ENCODE data around the gene GRM1. TPM values are rescaled to one million over a fixed set of nuclear protein-coding genes. Genes with fewer than 3 reads are reported as not detected.

GRM1 gene
- total and polyA plus RNA-seq, 2 experiments from 2014 or later: 0.29 to 0.63 TPM

DNA sequence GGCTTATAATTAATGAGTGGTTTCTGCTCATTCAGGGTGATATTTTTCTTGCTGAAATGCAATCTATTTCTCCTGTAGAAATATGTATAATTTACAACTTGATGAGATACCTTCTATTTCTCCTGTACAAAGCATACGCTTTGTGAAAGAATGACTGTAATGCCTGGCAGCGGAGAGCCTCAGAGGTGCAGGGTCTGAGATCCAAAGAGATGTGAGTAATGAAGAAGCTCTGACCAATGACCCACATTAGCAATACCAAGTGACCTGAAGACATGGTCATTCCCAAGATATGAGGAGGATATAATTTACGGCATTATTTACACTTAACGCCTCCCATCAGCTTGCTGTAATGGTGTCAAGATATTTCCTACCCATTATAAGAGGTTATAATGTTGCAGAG, 416.4 kb downstream of the GRM1 start:
- H3F3A ChIP-seq (replicated peaks; ENCODE audit: low read depth): no peaks in the 10 kb centered on the region
- no peak for ATAC-seq
- H3K79me2 ChIP-seq (replicated peaks; ENCODE audit: insufficient read depth): no peaks in the 10 kb centered on the region
- no peaks in the 10 kb centered on the region for H3K4me1 ChIP-seq (ENCODE audit: insufficient read depth)
- no peak overlapping the region for H2AFZ ChIP-seq
- Mint-ChIP-seq H3K4me3 (no peak overlapping the region), H3K36me3 (ENCODE audit: low read depth) (peaks cover 6% of the 10 kb centered on the region), H3K4me1 (0 out of 3 replicates have a peak, but pooled peaks cover 6% of the 10 kb centered on the region), H3K27me3 (ENCODE audit: insufficient read depth, low read depth, poor library complexity) (peaks cover 1% of the 10 kb centered on the region), H3K9me3 (peaks cover 13% of the 10 kb centered on the region; the same call in 2 of the 3 replicates), H3K27ac (no peak overlapping the region)
- TF ChIP-seq CREB1 (CRISPR knock-in tag; IDR thresholded peaks at IDR 0.05; ENCODE audit: low read depth) (no peak), ZNF114 (CRISPR knock-in tag; IDR thresholded peaks at IDR 0.05) (no peak), NANOG (IDR thresholded peaks at IDR 0.05; ENCODE audit: borderline replicate concordance) (no peak), ETS1 (IDR thresholded peaks at IDR 0.05) (no peak), EZH2phosphoT487 (IDR thresholded peaks at IDR 0.05; ENCODE audit: unreplicated experiment) (no peak), REST (IDR thresholded peaks at IDR 0.05; ENCODE audit: unreplicated experiment) (no peak), EZH2 (IDR thresholded peaks at IDR 0.05; ENCODE audit: low read depth, unreplicated experiment) (no peak), ZNF462 (CRISPR knock-in tag; IDR thresholded peaks at IDR 0.05) (no peak), JUNB (IDR thresholded peaks at IDR 0.05; ENCODE audit: unreplicated experiment) (no peak)
- TF ChIP-seq, protein P1, sequence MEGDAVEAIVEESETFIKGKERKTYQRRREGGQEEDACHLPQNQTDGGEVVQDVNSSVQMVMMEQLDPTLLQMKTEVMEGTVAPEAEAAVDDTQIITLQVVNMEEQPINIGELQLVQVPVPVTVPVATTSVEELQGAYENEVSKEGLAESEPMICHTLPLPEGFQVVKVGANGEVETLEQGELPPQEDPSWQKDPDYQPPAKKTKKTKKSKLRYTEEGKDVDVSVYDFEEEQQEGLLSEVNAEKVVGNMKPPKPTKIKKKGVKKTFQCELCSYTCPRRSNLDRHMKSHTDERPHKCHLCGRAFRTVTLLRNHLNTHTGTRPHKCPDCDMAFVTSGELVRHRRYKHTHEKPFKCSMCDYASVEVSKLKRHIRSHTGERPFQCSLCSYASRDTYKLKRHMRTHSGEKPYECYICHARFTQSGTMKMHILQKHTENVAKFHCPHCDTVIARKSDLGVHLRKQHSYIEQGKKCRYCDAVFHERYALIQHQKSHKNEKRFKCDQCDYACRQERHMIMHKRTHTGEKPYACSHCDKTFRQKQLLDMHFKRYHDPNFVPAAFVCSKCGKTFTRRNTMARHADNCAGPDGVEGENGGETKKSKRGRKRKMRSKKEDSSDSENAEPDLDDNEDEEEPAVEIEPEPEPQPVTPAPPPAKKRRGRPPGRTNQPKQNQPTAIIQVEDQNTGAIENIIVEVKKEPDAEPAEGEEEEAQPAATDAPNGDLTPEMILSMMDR (conservative IDR thresholded peaks at IDR 0.05; ENCODE audit: low read depth in 2 of 2): no peak
- H3K27me3 ChIP-seq (ENCODE audit: insufficient read depth): no peaks in the 10 kb centered on the region
- no peak for DNase-seq (ENCODE audit: low spot score)
- no peak overlapping the region for H3K27ac ChIP-seq (ENCODE audit: low read depth)
- no peaks in the 10 kb centered on the region for H4K20me1 ChIP-seq (replicated peaks; ENCODE audit: insufficient read depth)
- no peaks in the 10 kb centered on the region for H3K36me3 ChIP-seq (ENCODE audit: insufficient read depth)
- H3K4me3 ChIP-seq: no peak overlapping the region
- H3K4me2 ChIP-seq: no peak overlapping the region
- peaks cover 4% of the 10 kb centered on the region; the same call in 1 of the 2 replicates for H3K9me2 ChIP-seq (ENCODE audit: insufficient read depth)
